Keratinocyte (primary cell): ENCODE results near the gene CCRL2. TPM values are rescaled to one million over a fixed set of nuclear protein-coding genes. Genes with fewer than 3 reads are reported as not detected.

ENCODE experiments used
- DNase-seq: peaks from one replicate; pipeline ENCODE4 v3.0.0-alpha.2; 2011; ENCODE audit warnings: low read depth, missing footprints, low spot score
- FAIRE-seq: peaks from 2 replicates; lab custom pipeline; 2011; peaks lifted over from hg19 to GRCh38; lab: Jason Lieb, UNC
- H2AFZ ChIP-seq: 2 replicates; pipeline ENCODE4 v1.6.0; 2012; ENCODE audit warnings: low read length, control low read depth, inconsistent platforms; ENCODE audit not compliant: control insufficient read depth
- H3K27ac ChIP-seq: 2 replicates; pipeline ENCODE4 v1.5.1; 2011; ENCODE audit warnings: low read length; ENCODE audit not compliant: control insufficient read depth, insufficient read depth
- H3K27me3 ChIP-seq: 3 replicates; pipeline ENCODE4 v1.6.0; 2011; ENCODE audit warnings: low read length; ENCODE audit not compliant: control insufficient read depth, insufficient read depth; ENCODE audit errors: extremely low read depth
- H3K36me3 ChIP-seq, 2 experiments: 2 replicates in 1 of 2; 3 replicates in 1 of 2; pipeline ENCODE4 v1.5.1; 2011; ENCODE audit warnings: low read length in 2 of 2, mild to moderate bottlenecking in 1 of 2; ENCODE audit not compliant: control insufficient read depth in 2 of 2, insufficient read depth in 2 of 2; ENCODE audit errors: extremely low read depth in 1 of 2
- H3K4me1 ChIP-seq: 3 replicates; pipeline ENCODE4 v1.5.1; 2011; ENCODE audit warnings: low read length; ENCODE audit not compliant: control insufficient read depth, insufficient read depth; ENCODE audit errors: extremely low read depth
- H3K4me2 ChIP-seq: 3 replicates; pipeline ENCODE4 v1.6.0; 2011; ENCODE audit warnings: low read depth, low read length; ENCODE audit not compliant: control insufficient read depth, insufficient read depth; ENCODE audit errors: extremely low read depth
- H3K4me3 ChIP-seq, 3 experiments: fragments of 200-600 bp in 1 of 3; sonication (generic) in 1 of 3; 2 replicates in 2 of 3; 3 replicates in 1 of 3; pipeline ENCODE4 v1.5.1; 2011 to 2016; ENCODE audit warnings: low read length in 3 of 3, mild to moderate bottlenecking in 3 of 3, control low read depth in 2 of 3, inconsistent platforms in 1 of 3, low read depth in 1 of 3, mixed read lengths in 1 of 3, mixed run types in 1 of 3, moderate library complexity in 1 of 3; ENCODE audit not compliant: control insufficient read depth in 2 of 3, insufficient read depth in 2 of 3; ENCODE audit errors: extremely low read depth in 1 of 3
- H3K79me2 ChIP-seq: 2 replicates; pipeline ENCODE4 v1.6.0; 2012; ENCODE audit warnings: low read length; ENCODE audit not compliant: control insufficient read depth, insufficient read depth
- H3K9ac ChIP-seq: 3 replicates; pipeline ENCODE4 v1.6.0; 2011; ENCODE audit warnings: low read length; ENCODE audit not compliant: control insufficient read depth, insufficient read depth; ENCODE audit errors: extremely low read depth
- H3K9me1 ChIP-seq: 3 replicates; pipeline ENCODE4 v1.6.0; 2011; ENCODE audit warnings: low read length; ENCODE audit not compliant: control insufficient read depth, insufficient read depth; ENCODE audit errors: extremely low read depth
- H3K9me3 ChIP-seq: 2 replicates; pipeline ENCODE4 v1.5.1; 2012; ENCODE audit warnings: low read depth, low read length; ENCODE audit not compliant: control insufficient read depth
- H4K20me1 ChIP-seq: 3 replicates; pipeline ENCODE4 v1.6.0; 2011; ENCODE audit warnings: low read length; ENCODE audit not compliant: control insufficient read depth, insufficient read depth; ENCODE audit errors: extremely low read depth
- EZH2 ChIP-seq: IDR thresholded peaks from one replicate; pipeline ENCODE4 v1.6.1; 2012; ENCODE audit warnings: inconsistent platforms, mild to moderate bottlenecking, low read length, moderate library complexity
- dilution Hi-C: fragments of 300-500 bp; cut with MboI; formaldehyde crosslinking; loops from one replicate; pipeline ENCODE4 v1.7.0; 2020; ENCODE audit warnings: low sequenced_read_pairs; ENCODE audit not compliant: extremely low pct_ligation_motif_present
- polyA plus RNA-seq, 5 experiments: library from polyadenylated mRNA; depleted of rRNA in 3 of 5; stranded (reverse) in 3 of 5; stranded (forward) in 1 of 5; unstranded in 1 of 5; fragments of >200 nt; gene quantifications; 1 replicate in 1 of 5; 2 replicates in 3 of 5; 3 replicates in 1 of 5; pipeline versions ENCODE4 v1.2.1 to v1.2.3, GENCODE V29; 2011 to 2012; ENCODE audit warnings: missing spikeins in 2 of 5, low read depth in 1 of 5, low replicate concordance in 1 of 5
- TF ChIP-seq, protein P1 (sequence below), 3 experiments: IDR thresholded peaks in 1 of 3; conservative IDR thresholded peaks in 1 of 3; optimal IDR thresholded peaks in 1 of 3; 2 replicates in 2 of 3; 3 replicates in 1 of 3; pipeline versions ENCODE3 to v1.5.1; 2011; ENCODE audit warnings: low read length in 3 of 3, mild to moderate bottlenecking in 3 of 3, moderate library complexity in 2 of 3, control low read depth in 1 of 3, inconsistent platforms in 1 of 3; ENCODE audit not compliant: insufficient read depth in 2 of 3; ENCODE audit errors: extremely low read depth in 1 of 3

The CCRL2 gene
- polyA plus RNA-seq, 1 donor (not counting 4 experiments of a cell fraction or from before 2014, with no cell fraction given) = not detected

DNA sequence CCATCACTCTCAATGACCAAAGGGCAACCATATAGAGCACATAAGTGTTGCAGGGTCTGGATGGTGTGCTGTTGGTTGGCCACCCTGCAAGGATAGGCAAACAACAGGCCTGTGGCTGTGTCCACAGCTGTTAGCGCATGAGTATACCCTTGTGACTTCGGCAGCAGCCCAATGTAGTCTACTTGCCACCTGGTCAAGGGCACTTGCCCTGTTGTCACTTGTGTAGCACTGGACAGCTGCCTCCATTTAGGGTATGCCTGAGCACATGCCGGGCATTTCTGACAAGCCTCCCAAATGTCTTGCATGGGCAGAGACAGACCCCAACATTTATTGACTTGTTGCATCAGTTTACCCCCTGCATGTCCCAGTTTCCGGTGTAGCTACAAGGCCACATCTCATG lies 12.8 kb downstream of the CCRL2 start:
- Histone ChIP-seq H2AFZ (no peak overlapping the region), H4K20me1 (no peaks in the 10 kb centered on the region), H3K27me3 (no peaks in the 10 kb centered on the region), H3K4me3 (no peak overlapping the region), H3K79me2 (no peaks in the 10 kb centered on the region), H3K4me2 (no peak overlapping the region), H3K36me3 (no peaks in the 10 kb centered on the region), H3K4me1 (peaks cover 18% of the 10 kb centered on the region), H3K9ac (no peak overlapping the region), H3K9me1 (no peaks in the 10 kb centered on the region), H3K27ac (no peak overlapping the region), H3K9me3 (no peaks in the 10 kb centered on the region)
- TF ChIP-seq, protein P1, sequence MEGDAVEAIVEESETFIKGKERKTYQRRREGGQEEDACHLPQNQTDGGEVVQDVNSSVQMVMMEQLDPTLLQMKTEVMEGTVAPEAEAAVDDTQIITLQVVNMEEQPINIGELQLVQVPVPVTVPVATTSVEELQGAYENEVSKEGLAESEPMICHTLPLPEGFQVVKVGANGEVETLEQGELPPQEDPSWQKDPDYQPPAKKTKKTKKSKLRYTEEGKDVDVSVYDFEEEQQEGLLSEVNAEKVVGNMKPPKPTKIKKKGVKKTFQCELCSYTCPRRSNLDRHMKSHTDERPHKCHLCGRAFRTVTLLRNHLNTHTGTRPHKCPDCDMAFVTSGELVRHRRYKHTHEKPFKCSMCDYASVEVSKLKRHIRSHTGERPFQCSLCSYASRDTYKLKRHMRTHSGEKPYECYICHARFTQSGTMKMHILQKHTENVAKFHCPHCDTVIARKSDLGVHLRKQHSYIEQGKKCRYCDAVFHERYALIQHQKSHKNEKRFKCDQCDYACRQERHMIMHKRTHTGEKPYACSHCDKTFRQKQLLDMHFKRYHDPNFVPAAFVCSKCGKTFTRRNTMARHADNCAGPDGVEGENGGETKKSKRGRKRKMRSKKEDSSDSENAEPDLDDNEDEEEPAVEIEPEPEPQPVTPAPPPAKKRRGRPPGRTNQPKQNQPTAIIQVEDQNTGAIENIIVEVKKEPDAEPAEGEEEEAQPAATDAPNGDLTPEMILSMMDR (optimal IDR thresholded peaks at IDR 0.05 in 1 of 3, IDR thresholded peaks at IDR 0.05 in 1 of 3, conservative IDR thresholded peaks at IDR 0.05 in 1 of 3; ENCODE audit: extremely low read depth in 1 of 3, insufficient read depth in 2 of 3, low read length in 3 of 3) = no peak
- no peak for TF ChIP-seq EZH2
- no peak for FAIRE-seq
- no peak for DNase-seq
- dilution Hi-C loops = no loop called here

DNA sequence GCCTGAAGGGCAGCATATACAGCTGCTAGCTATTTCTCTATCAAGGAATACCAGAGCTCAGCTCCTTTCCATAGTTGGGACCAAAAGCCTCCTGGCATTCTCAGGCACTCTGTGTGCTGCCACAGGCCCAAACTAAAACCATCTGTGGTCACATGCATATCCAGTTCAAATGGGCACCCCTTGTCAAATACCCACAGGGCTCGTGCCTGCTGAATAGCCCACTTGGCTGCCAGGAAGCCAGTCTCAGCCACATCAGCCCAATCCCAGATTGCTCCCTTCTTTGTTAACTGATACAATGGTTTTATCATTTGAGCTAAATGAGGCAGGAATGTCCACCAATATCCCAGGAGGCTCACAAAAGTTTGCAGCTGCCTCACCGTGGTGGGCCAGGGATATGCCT lies 13.9 kb downstream of the CCRL2 start:
- Histone ChIP-seq H3K27me3 (no peaks in the 10 kb centered on the region), H3K9me3 (no peaks in the 10 kb centered on the region), H3K4me3 (no peak overlapping the region), H3K9ac (no peak overlapping the region), H4K20me1 (no peaks in the 10 kb centered on the region), H2AFZ (no peak overlapping the region), H3K79me2 (no peaks in the 10 kb centered on the region), H3K27ac (no peak overlapping the region), H3K4me1 (peaks cover 21% of the 10 kb centered on the region), H3K36me3 (no peaks in the 10 kb centered on the region), H3K4me2 (no peak overlapping the region), H3K9me1 (no peaks in the 10 kb centered on the region)
- FAIRE-seq = no peak
- no peak for DNase-seq
- TF ChIP-seq EZH2 = no peak
- TF ChIP-seq, protein P1 (optimal IDR thresholded peaks at IDR 0.05 in 1 of 3, IDR thresholded peaks at IDR 0.05 in 1 of 3, conservative IDR thresholded peaks at IDR 0.05 in 1 of 3; ENCODE audit: extremely low read depth in 1 of 3, insufficient read depth in 2 of 3, low read length in 3 of 3) = no peak
- dilution Hi-C loops = no loop called here
